Tibial artery (tissue), 4 donors: ENCODE data around the gene TOP2A.
A peak's percentile ranks its signal among the peaks of the same experiment; 100 is the strongest.

Experiments
- DNase-seq, 2 donors: peaks; one replicate each; pipeline ENCODE4 v3.0.0-alpha.2; 2019
- H3K27ac ChIP-seq, 2 donors: fragments of 200-600 bp; sonication (generic) in 1 of 2; 1 replicate in 1 of 2; 2 replicates in 1 of 2; pipeline ENCODE4 v1.5.1; 2018 to 2019; ENCODE audit warnings: mild to moderate bottlenecking in 1 of 2
- H3K27me3 ChIP-seq, 2 donors: fragments of 200-600 bp; sonication (generic) in 1 of 2; one replicate each; pipeline versions ENCODE4 v1.5.1 to v1.6.0; 2016 to 2019
- H3K36me3 ChIP-seq, 3 donors: fragments of 200-600 bp; sonication (generic) in 2 of 3; one replicate each; pipeline ENCODE4 v1.5.1; 2016 to 2019; ENCODE audit warnings: mild to moderate bottlenecking in 2 of 3
- H3K4me1 ChIP-seq, 4 donors: fragments of 200-600 bp; sonication (generic) in 2 of 4; 1 replicate in 3 of 4; 2 replicates in 1 of 4; pipeline ENCODE4 v1.5.1; 2016 to 2019
- H3K4me3 ChIP-seq, 2 donors: fragments of 200-600 bp; sonication (generic) in 1 of 2; 1 replicate in 1 of 2; 2 replicates in 1 of 2; pipeline ENCODE4 v1.5.1; 2018 to 2019; ENCODE audit warnings: mild to moderate bottlenecking in 2 of 2
- H3K9me3 ChIP-seq, 3 donors: fragments of 200-600 bp; sonication (generic) in 1 of 3; one replicate each; pipeline ENCODE4 v1.5.1; 2016 to 2019
- CTCF ChIP-seq, 2 experiments: fragments of 200-600 bp in 1 of 2; fragments of 450-650 bp in 1 of 2; IDR thresholded peaks; one replicate each; pipeline ENCODE4 v1.5.1; 2017 to 2019; ENCODE audit warnings: antibody characterized with exemption in 2 of 2, mild to moderate bottlenecking in 1 of 2, moderate library complexity in 1 of 2
- intact Hi-C: fragments of 100-400 bp; cut with DNase I; formaldehyde crosslinking; loops from one replicate; pipeline ENCODE4 v1.15.0; 2023; ENCODE audit warnings: low total_unique reads

The TOP2A gene

GRCh38 chr17:40361063-40361924 is 56.4 kb downstream of the TOP2A start:
- Histone ChIP-seq H3K4me1 (peaks cover 0 to 25% (median 16%) of the 10 kb centered on the region in 4 donors), H3K4me3 (no peak overlapping the region), H3K27ac (no peak overlapping the region), H3K27me3 (peaks cover 0 to 15% of the 10 kb centered on the region in 2 donors), H3K9me3 (no peaks in the 10 kb centered on the region), H3K36me3 (peaks cover 0 to 8% (median 2%) of the 10 kb centered on the region in 3 donors)
- DNase-seq: no peak
- no peak for TF ChIP-seq CTCF (IDR thresholded peaks at IDR 0.05)
- intact Hi-C loops: no loop called here

- H3K4me1 ChIP-seq: peaks cover 0 to 29% (median 16%) of the 10 kb centered on the region in 4 donors
Observed at GRCh38 chr17:40360091-40360490, 57.6 kb downstream of the TOP2A start.

GRCh38 chr17:40358323-40359038 is 59.2 kb downstream of the TOP2A start:
- DNase-seq: peak; percentile 93 to 95
- Histone ChIP-seq H3K4me3 (no peak overlapping the region), H3K4me1 (peaks cover 0 to 25% (median 13%) of the 10 kb centered on the region in 4 donors), H3K36me3 (peaks cover 0 to 36% (median 29%) of the 10 kb centered on the region in 3 donors), H3K27me3 (peaks cover 0 to 10% of the 10 kb centered on the region in 2 donors), H3K27ac (peak overlapping the region in 1 of 2 donors; percentile 27), H3K9me3 (no peaks in the 10 kb centered on the region)
- TF ChIP-seq CTCF (IDR thresholded peaks at IDR 0.05): peak; percentile 98 to 99
- intact Hi-C loops: loop anchor here (5.0 to 10.0 kb wide), 2 partner anchors 59 to 176 kb away; partner anchors contain the start of gene TOP2A

More at GRCh38 chr17:40360091-40360490, 57.6 kb downstream of the TOP2A start:
- DNase-seq: no peak
- Histone ChIP-seq H3K4me3 (no peak overlapping the region), H3K36me3 (peaks cover 0 to 20% (median 14%) of the 10 kb centered on the region in 3 donors), H3K27ac (no peak overlapping the region), H3K27me3 (peaks cover 0 to 15% of the 10 kb centered on the region in 2 donors), H3K9me3 (no peaks in the 10 kb centered on the region)
- intact Hi-C loops: no loop called here
- no peak for TF ChIP-seq CTCF (IDR thresholded peaks at IDR 0.05)

- intact Hi-C loops: loop anchor here (5.0 to 10.0 kb wide), 2 partner anchors 60 to 178 kb away; partner anchors contain the start of gene TOP2A
Observed at GRCh38 chr17:40356990-40357881, 60.5 kb downstream of the TOP2A start.

More at GRCh38 chr17:40356990-40357881, 60.5 kb downstream of the TOP2A start:
- Histone ChIP-seq H3K36me3 (peaks cover 0 to 49% (median 41%) of the 10 kb centered on the region in 3 donors), H3K27me3 (peaks cover 0 to 5% of the 10 kb centered on the region in 2 donors), H3K27ac (peak overlapping the region; percentile 9 to 27), H3K9me3 (no peaks in the 10 kb centered on the region), H3K4me3 (no peak overlapping the region), H3K4me1 (peaks cover 0 to 15% (median 7%) of the 10 kb centered on the region in 4 donors)
- no peak for TF ChIP-seq CTCF (IDR thresholded peaks at IDR 0.05)
- no peak for DNase-seq
